ENCODE results near the gene OR10H2.

GRCh38 chr19:15714638-15715037 lies 13.2 kb upstream of the OR10H2 start:
- TF ChIP-seq GABPA (IDR thresholded peaks at IDR 0.05; ENCODE audit: borderline replicate concordance, insufficient read depth, low read length) (no peak), TAF1 (IDR thresholded peaks at IDR 0.05; ENCODE audit: low read depth, low read length) (no peak), POLR2A (IDR thresholded peaks at IDR 0.05; ENCODE audit: control extremely low read depth in 1 of 2, low read depth in 2 of 2, low read length in 2 of 2) (no peak), YY1 (IDR thresholded peaks at IDR 0.05; ENCODE audit: low read depth, low read length) (no peak), POLR2AphosphoS5 (IDR thresholded peaks at IDR 0.05; ENCODE audit: low read depth, low read length) (no peak), CTCF (IDR thresholded peaks at IDR 0.05; ENCODE audit: control extremely low read depth in 1 of 3, insufficient read depth in 1 of 3, low read depth in 1 of 3, low read length in 3 of 3) (no peak), SUZ12 (IDR thresholded peaks at IDR 0.05; ENCODE audit: low read length) (no peak), PHF8 (conservative IDR thresholded peaks at IDR 0.05; ENCODE audit: low read depth, low read length) (no peak), SP1 (IDR thresholded peaks at IDR 0.05; ENCODE audit: low read depth, low read length) (no peak), ATF2 (IDR thresholded peaks at IDR 0.05; ENCODE audit: low read length) (no peak), SIN3A (conservative IDR thresholded peaks at IDR 0.05 in 1 of 2, IDR thresholded peaks at IDR 0.05 in 1 of 2; ENCODE audit: low read depth in 1 of 2, low read length in 2 of 2) (no peak)

All from H1 (cell line).